Keratinocyte (primary cell): ENCODE measurements around the gene ARHGAP18.

Experiments
- CTCF ChIP-seq, 3 experiments: IDR thresholded peaks in 1 of 3; conservative IDR thresholded peaks in 1 of 3; optimal IDR thresholded peaks in 1 of 3; 2 replicates in 2 of 3; 3 replicates in 1 of 3; pipeline versions ENCODE3 to v1.5.1; 2011; ENCODE audit warnings: low read length in 3 of 3, mild to moderate bottlenecking in 3 of 3, moderate library complexity in 2 of 3, control low read depth in 1 of 3, inconsistent platforms in 1 of 3; ENCODE audit not compliant: insufficient read depth in 2 of 3; ENCODE audit errors: extremely low read depth in 1 of 3
- EZH2 ChIP-seq: IDR thresholded peaks from one replicate; pipeline ENCODE4 v1.6.1; 2012; ENCODE audit warnings: inconsistent platforms, mild to moderate bottlenecking, low read length, moderate library complexity

- TF ChIP-seq CTCF (optimal IDR thresholded peaks at IDR 0.05 in 1 of 3, IDR thresholded peaks at IDR 0.05 in 1 of 3, conservative IDR thresholded peaks at IDR 0.05 in 1 of 3; ENCODE audit: extremely low read depth in 1 of 3, insufficient read depth in 2 of 3, low read length in 3 of 3) (no peak), EZH2 (no peak)
Observed at GRCh38 chr6:129697788-129698187, 12.2 kb downstream of the ARHGAP18 start.
